Activated CD8-positive, alpha-beta memory T cell treated with anti-CD3 and anti-CD28 coated beads for 4 hours (primary cell): ENCODE data around the gene AUP1.

Source experiments
- DNase-seq, 2 donors: peaks; one replicate each; pipeline ENCODE4 v3.0.0-alpha.2; 2020; ENCODE audit warnings: low read depth in 2 of 2

AUP1 gene

DNA sequence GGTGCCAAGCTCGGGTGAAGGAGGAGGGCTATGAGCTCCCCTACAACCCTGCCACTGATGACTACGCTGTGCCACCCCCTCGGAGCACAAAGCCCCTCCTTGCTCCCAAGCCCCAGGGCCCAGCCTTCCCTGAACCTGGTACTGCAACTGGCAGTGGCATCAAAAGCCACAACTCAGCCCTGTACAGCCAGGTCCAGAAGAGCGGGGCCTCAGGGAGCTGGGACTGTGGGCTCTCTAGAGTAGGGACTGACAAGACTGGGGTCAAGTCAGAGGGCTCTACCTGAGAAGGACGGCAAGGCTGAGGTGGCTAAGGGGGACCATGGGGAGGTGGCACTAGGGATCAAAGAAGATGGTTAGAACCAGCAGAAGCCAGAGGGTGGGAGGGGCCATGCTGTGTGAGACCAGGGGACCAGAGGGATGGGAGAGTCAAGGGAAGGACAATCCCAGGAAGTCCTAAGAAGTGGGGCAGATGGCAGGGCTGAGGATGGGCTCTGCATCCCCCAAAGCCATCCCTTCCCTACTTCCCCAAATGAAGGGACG, 27.4 kb upstream of the AUP1 start:
- DNase-seq = no peak

DNA sequence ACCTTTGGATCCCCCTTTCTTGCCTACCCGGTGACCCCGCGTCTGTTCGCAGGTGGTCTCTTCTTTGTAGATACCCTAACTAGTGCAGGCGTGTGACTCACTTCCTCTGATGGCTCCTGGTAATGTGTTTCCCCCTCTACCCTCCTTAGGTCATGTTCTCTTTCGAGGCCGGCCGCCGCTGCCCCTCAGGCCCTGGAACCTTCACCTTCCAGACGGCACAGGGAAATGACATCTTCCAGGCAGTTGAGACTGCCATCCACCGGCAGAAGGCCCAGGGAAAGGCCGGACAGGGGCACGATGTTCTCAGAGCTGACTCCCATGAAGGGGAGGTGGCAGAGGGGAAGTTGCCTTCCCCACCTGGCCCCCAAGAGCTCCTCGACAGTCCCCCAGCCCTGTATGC, 26.7 kb upstream of the AUP1 start:
- DNase-seq = no peak

DNA sequence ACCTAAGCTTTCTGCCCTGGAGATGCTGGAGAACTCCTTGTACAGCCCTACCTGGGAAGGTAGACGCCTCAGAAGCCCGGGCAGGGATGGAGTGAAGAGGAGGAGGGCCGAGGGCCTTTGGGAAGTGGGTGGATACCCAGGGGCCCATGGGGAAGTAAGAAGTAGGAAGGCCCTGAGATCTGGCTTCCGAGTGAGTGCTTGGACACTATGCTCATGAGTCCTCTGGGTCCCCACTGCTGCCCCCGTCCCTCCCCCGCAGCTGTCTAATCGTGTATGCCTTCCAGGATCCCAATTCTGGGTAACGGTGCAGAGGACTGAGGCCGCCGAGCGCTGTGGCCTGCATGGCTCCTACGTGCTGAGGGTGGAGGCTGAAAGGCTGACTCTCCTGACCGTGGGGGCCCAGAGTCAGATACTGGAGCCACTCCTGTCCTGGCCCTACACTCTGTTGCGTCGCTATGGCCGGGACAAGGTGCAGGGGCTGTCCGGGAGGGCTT, 26.2 kb upstream of the AUP1 start:
- DNase-seq = no peak

DNA sequence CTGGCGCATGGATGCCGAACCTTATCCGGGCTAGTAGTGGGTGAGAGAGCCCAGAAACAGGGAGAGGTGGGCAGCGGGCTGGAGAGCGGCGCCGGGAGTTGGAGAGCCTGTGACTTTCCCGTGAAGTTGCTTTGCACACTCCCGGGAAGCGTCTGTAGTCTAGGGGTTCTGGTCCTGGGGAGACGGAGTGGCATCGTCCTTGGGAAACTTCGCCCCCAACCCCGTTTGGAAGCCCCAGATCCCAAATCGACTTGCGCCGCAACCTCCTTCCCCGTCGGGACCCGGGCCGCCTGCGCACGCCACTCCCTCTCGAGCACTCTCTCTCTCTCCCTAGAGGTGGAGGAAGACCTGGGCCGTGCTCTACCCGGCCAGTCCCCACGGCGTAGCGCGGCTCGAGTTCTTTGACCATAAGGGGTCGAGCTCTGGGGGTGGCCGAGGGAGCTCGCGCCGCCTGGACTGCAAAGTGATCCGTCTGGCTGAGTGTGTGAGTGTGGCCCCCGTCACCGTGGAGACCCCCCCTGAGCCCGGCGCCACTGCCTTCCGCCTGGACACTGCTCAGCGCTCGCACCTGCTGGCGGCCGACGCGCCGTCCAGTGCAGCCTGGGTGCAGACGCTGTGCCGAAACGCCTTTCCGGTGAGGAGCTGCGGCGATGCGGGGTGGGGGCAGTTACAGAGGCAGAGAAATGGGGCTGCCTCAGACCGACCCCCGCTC, 25.5 kb upstream of the AUP1 start:
- DNase-seq = peak in 1 of 2 donors; percentile 12

DNA sequence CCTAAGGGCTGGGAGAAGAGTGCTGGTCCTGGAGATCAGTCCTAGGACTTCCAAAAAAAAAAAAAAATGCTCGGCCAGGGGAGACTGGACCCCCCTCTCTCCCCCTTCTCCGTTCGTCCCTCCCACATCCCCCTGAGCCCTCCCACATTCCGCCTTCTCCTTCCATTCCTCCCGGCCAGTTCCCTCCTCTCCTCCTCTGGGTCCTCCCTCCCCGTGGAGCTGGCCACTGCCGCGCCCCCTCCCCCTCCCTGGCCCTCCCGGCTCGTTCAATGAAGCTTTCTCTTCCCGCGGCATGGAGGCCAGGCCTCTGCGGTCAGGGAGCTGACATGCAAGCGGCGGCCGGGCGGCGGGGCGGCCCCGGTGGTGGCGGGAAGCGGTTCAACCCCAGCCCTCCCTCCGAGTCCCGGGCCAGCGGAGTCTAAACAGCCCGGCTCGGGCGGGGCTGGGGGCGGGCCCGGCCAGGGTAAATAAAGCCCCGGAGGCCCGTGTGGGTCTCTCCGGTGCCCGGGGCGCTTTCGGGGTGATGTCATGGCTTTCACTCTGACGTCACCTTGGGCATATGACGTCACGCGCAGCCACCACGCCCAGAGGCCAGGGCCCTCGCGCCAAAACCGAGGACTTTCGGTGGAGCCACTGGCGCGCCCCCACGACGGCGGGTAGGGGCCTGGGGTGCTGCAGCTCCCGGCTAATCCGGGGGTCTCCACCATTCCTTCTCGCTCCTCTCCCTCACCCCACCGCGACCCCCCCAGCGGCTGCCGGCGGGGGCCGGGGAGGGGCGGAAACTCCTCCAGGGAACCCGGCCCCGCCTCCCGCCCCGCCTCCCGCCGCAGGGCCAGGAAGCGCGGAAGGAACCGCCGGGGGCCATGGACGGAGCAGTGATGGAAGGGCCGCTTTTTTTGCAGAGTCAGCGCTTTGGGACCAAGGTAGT, 24.6 kb upstream of the AUP1 start, which contains the start of the genes DOK1 and LOXL3:
DOK1 (plus strand) TSS at position 829 of the 928 bp plus-strand sequence; CDS start at position 864, 35 bp downstream.
LOXL3 (minus strand) TSS at position 51 of the 928 bp plus-strand sequence. CDS start 1,308 bp downstream, outside the sequence.
- peak; percentile 54 to 64 for DNase-seq

DNA sequence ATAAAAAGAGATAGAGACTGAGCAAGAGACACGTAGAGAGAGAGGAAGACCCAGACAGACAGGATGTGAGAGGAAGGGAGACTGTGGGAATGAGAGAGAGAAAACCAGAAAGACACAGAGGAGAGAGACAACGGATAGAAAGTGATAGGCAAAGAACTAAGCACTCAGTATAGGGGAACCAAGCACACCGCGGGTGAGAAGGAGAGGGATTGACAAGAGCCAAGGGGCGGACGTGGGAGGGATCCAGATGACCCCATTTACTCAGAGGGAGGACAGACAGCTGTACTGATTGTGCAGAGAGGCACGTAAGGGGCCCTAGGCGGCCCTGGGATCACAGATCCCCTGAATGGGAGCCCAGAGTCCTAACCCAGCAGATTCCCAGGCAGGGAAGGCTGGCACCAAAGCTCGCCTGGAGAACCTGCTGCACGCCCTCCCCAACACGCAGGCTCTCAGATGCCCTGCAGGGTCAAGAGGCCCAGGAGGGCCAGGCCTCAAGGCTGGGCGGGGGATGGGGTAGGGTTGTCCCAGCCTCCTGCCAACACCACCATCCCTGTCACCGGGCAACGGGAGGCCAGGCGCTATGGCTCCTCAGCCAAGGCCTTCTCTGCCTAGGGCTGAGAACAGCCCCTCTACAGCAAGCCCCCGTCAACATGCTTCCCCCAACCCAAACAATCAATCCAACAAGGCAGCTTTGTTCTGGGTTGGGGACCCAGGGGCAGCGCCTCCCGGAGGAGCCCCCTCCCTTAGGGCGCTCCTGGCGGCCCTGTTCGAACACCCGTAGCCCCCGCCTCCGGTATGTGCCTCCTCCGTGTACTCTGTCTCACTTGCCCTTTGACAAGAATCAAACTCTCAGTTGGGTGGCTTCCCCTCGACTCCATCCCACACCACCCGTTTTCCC, 23.7 kb upstream of the AUP1 start:
- no peak for DNase-seq

DNA sequence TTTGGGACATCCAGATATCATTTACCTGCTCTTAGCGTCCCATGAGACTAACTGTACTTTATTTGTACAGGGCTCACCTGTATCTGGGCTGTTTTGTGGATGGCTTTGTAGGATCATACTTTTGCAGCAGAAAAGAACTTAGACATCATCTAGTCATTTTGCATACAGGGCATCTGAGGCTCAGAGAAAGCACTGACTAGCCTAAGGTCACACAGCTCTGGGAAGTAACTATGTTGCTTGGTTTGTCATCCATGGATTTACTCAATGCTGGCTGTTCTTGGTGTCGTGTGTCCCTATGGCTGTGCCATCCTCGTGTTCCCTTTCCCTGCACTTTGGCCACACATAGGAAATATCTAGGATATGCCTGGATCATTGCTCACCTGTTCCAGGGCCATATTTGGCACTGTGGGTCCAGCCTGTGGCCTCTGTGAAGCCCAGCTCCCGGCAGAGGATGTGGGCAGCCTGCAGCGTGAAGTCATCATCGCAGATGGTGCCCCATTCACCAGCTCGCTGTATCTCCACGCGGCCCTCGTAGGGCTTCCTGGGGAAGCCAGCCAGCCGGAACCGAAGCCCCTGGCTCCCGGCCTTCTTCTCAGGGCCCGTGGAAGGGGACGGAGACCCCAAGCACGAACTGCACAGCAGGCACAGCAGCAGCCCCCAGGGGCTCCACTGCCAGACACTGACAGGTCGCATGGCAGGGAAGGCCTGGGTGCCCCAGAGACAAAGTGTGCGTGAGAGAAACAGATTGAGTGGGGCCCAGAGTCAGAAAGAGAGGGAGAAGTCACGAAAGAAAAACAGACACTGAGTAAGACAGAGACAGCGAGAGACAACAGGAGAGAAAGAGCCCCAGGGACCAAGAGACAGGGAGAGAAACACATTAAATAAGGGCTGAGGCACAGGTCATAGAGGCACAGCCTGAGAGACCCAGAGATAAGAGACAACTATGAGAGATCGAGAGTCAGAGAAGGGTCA, 22.7 kb upstream of the AUP1 start:
- DNase-seq = no peak

DNA sequence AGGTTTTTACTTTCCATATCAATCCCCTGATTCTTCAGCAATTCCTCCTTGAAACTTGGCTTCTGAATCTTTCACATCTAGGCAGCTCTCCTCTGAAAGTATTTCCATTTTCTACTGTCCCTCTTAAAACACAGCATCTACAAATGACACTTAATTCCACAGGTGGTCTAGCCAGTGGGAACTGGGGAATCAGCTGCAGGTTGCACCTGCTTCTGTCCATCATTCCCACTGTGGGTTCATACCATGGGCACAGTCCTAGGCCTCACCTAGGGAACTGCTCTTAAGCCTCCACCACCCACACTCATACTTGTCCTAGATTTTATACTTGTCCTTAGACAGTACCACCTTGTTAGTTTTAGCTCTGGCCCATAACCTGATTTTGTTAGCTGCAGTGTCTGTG, 22.0 kb upstream of the AUP1 start:
- no peak for DNase-seq

DNA sequence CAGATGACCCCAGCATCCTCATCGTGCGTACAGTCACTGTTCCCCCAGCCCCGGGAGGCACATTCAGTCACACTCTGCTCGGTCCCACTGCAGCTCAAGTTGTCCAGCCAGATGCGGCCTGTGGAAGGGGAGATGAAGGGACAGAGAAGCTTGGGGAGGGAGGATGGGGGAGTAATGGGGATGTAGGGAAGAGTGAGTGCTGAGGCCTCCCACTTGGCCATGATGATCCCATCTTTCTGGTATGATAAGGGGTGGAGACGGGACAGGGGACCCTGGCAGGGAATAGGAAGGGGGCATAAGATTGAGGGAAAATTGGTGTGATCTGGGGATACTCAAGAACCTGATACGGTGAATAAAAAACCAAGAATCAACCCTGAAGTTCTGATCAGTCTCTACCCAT, 20.7 kb upstream of the AUP1 start:
- no peak for DNase-seq

DNA sequence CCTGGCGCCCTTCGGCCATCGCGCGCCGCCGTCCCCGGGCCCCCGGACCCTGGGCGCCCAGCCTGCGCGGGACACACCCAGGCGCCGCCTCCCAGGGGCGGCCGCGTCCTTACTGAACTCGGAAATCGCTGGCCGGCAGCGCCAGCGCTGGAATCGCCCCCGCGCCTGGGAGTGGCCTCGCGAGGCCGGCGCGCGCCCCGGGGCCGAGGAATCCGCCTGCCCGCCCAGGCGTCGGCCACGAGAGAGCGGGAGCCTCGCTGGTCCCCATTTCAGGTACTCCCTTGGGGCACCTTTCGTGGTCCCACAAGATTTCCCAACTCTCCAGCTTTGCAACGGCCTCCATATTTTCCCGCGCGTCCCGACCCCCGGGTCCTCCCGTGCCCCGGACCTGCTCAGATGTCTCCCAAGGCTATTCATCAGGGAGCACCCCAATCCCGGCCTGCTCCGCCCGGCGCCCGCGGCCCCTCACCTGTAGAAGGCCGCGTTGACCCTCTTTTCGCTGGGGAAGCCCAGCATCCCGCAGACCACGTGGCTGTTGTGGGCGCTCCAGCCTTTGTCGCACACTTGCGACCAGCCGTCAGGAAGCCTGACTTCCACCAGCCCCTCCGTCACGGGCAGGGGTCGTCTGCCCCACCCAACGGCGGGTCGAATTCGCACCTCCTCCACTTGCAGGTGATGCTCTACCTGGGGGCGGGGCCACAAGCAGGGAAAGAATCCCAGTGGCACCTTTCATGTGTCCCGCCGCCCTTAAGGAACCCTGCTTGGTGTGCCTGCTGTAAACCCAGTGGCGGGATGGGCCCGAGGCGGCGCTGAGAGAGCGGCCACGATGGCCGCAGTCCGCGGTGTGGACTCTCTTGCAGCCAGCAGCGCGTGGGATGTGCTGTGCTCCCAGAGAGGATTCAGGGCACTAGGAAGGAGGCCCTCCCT, 19.7 kb upstream of the AUP1 start:
- DNase-seq = no peak

DNA sequence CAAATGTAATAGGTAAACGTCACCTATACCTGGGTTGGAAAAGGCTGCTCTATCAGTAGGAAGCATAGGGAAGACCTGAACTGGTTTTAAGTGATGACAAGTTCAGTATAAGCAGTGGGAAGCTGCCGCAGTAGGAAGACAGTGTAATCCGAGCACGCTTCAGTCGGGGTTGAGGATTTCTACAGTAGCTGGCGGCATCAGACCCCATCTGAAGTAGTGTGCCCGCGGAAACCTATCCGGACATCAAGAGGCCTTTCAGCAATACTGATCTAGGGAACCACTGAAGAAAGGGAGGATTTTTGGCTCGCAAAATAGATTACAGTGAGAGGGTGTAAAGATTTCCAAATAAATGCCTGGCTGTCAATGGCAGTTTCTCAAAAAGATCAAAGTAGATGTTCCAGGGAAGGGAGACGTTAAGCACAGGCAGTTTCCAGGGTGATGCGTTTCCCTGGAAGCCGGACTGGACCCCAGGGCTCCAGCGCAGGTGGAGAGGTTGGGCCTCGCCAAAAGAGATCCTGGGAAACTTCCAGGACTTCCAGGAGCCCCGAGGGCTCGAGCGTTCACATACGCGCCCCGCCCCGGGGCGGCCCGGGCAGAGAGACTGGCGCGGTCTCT, 18.9 kb upstream of the AUP1 start:
- DNase-seq = no peak

DNA sequence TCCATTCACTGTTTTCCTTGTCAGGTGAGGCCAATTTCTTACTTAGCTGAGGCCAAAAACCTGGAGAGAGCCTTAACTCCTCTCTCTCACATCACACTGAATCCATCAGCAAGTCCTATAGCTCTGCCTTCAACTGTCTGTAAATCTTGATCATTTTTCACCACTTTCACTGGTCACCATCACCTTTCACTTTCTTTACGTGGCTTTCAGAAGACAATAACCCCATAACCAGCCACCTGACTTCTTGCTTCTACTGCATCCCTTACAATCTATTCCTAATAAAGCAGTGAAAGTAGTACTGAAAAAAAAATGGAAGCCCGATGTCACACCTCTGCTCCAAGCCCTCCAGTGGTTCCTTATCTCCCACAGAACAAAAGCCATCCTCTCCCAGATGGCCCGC, 16.5 kb upstream of the AUP1 start:
- no peak for DNase-seq

DNA sequence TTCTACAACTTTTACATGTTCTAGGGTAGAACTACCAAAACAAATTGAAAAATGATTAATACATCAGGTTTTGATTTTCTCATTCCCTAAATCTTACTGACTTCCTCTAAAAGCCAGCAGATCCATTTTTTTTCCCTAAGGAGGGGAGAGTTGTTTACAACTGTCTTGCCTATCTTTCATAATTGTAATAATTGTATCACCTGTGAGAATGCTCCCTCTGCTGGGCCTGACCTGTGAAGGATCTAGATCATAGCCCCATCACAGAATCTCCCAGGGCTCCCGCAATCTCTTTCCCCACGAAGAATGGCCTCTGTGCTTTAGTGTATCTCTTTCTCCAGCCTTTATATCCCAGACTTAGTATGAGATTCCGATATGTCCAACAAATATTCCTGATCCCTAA, 15.1 kb upstream of the AUP1 start:
- no peak for DNase-seq

DNA sequence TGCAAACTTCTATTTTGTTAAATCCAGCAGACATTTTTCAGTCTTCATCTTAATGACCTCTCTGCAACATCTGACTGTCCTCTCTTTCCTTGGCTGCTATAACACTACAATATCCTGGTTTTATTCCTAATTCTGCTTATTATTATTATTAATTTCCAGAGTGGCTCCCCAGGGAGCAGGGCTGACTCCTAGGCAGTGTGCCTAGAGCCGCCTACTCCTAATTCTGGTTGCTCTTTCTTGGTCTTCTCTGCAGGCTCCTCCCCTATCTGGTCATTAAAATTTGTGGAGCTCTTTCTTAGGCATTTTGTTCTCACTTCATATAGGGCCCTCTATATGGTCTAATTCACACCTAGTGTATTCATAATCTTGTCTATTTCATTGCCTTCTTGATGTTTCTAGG, 13.5 kb upstream of the AUP1 start:
- no peak for DNase-seq

DNA sequence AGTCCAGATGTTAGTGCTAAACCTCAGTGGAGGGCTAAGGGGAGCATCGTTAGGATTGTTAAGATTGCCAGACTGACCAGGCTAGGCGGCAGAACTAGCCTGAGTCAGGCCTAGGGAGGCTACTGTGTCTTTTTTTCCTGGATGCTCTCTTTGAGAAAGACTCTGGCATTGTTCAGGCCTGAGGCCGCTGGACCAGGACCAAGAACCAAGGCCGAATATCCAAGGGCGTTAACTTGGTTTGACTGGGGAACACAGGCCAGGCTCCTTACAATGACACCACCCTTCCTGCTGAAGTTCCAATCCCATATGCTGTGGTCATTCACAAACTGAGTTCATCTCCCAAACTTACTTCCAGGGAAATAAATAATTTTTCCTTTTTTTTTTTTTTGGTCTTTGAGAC, 10.8 kb upstream of the AUP1 start:
- DNase-seq = no peak

DNA sequence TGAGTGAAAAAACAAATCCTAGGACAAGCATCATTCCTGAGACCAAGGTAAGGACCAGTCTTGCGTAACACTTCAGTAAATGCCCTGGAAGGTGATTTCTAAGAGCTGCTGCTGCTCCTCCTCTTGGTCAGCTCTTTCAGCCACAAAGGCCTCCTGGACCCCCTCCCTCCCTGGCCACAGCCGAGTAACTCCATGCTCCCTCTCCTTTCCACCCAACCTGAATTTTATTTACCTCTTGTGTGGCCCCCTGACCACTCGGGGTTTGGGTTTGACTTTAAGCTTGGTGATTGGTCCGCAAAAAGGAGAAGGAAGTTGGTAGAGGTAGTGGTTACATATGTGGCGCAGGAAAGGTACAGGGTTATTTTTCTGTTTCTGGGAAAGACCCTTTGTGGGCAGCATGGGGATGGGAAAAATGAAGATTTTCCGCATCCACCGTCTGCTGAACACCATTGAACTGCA, 9.4 kb upstream of the AUP1 start:
- no peak for DNase-seq

DNA sequence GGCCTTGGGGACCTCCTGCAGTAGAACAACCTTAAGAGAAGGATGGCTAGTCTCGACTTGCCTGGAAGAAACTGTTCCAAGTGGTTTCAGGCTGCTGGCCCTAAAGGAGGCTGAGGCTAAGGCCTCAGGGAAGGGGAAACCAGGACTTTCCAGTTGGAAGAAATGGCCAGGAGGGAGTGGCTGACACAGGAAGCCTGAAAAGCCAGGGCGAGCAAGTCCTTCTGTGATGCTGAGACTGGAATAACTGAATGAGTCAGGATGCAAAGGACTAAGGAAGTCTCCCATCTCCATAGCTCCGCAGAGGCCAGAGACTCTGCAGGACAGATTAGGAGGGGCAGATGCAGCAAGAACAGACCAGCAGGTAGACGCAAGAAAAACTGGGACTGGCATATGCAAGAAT, 7.6 kb upstream of the AUP1 start:
- DNase-seq = no peak

DNA sequence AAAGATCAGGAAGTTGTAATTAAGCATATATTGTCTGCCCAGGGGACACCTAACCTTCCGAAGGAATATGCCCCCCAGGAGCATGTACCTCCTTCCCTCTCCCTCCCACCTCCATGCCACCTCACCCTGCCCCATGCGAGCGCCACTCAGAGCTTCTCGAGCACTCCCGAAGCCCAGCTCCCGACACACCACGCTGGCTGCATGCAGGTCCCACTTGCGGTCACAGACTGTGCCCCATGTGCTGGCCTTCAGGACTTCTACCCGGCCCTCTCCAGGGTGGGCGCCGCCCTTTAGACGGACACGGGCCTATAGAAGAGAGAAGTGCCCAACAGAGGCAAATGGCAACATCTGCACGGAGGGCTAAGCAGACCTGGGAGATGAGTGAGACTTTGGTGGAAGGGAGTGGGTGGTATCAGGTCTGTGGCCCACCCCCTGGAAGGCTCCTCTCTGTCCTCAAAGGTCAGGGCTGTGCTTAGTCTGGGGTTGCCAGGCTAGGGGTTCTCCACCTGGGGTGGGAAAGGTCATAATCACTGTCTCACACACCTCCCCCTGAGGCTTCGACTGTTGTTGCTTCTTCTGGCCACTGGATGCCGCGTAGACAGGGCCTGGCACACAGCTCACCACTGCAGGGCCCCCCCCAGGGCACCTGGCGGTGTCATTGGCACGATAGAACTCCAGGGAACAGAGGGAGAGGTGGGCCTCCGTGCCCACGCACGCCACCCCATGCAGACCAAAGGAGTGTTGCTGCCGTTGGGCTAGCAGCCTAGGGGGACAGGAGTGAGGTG, 6.9 kb upstream of the AUP1 start:
- DNase-seq = no peak
